K562 (cell line): ENCODE results near the gene S100A7A.

ENCODE experiments used
- ERF ChIP-seq: fragments of 450-650 bp; formaldehyde crosslinking; IDR thresholded peaks from 2 replicates; pipeline ENCODE4 v1.4.0; 2020; ENCODE audit warnings: mild to moderate bottlenecking, mixed read lengths
- GABPB2 ChIP-seq: fragments of 250-450 bp; sonication (Bioruptor Pico); conservative IDR thresholded peaks from 2 replicates; pipeline ENCODE4 v1.5.1; 2021; ENCODE audit warnings: mild to moderate bottlenecking
- MAX ChIP-seq: sonication (generic); formaldehyde crosslinking; IDR thresholded peaks from 2 replicates; pipeline ENCODE4 v1.9.0; 2022; ENCODE audit warnings: mild to moderate bottlenecking, missing genetic modification reagents
- POLR2A ChIP-seq: fragments of 450-650 bp; conservative IDR thresholded peaks from 2 replicates; pipeline ENCODE4 v1.6.1; 2016
- TARDBP ChIP-seq: fragments of 450-650 bp; IDR thresholded peaks from 2 replicates; pipeline ENCODE4 v1.6.1; 2016
- ZNF133 ChIP-seq: fragments of 250-450 bp; sonication (Bioruptor Pico); IDR thresholded peaks from 2 replicates; pipeline ENCODE4 v1.4.0; 2020; ENCODE audit warnings: mild to moderate bottlenecking
- ZNF143 ChIP-seq: sonication (generic); formaldehyde crosslinking; IDR thresholded peaks from 2 replicates; pipeline ENCODE4 v1.9.0; 2022; ENCODE audit warnings: mild to moderate bottlenecking, missing genetic modification reagents
- ZNF274 ChIP-seq: IDR thresholded peaks from 2 replicates; pipeline ENCODE4 v1.6.1; 2011; ENCODE audit warnings: low read depth, mild to moderate bottlenecking, low read length, moderate library complexity, borderline replicate concordance
- ZNF3 ChIP-seq: fragments of 250-450 bp; sonication (Bioruptor Pico); IDR thresholded peaks from 2 replicates; pipeline ENCODE4 v1.5.0; 2021; ENCODE audit warnings: mild to moderate bottlenecking, moderate library complexity
- TF ChIP-seq, protein P1 (sequence below), 3 experiments: fragments of 200-800 bp in 1 of 3; sonication (Bioruptor generic) in 1 of 3; sonication (generic) in 1 of 3; formaldehyde crosslinking in 1 of 3; IDR thresholded peaks; 2 replicates each; pipeline versions ENCODE4 v1.6.1 to v1.8.0; 2016 to 2022; ENCODE audit warnings: mild to moderate bottlenecking in 2 of 3, missing compliant biosample characterization in 2 of 3, missing genetic modification characterization in 2 of 3, missing genetic modification reagents in 1 of 3
- TF ChIP-seq, protein P2 (sequence below): sonication (generic); formaldehyde crosslinking; IDR thresholded peaks from 2 replicates; pipeline ENCODE4 v1.9.0; 2022; ENCODE audit warnings: mild to moderate bottlenecking, missing genetic modification reagents
- TF ChIP-seq, protein P3 (sequence below), 2 experiments: fragments of 450-650 bp; formaldehyde crosslinking in 1 of 2; IDR thresholded peaks; 2 replicates each; pipeline versions ENCODE4 v1.4.0 to v1.6.1; 2014 to 2020; ENCODE audit warnings: mild to moderate bottlenecking in 2 of 2, borderline replicate concordance in 1 of 2, low read depth in 1 of 2

- TF ChIP-seq, protein P1, sequence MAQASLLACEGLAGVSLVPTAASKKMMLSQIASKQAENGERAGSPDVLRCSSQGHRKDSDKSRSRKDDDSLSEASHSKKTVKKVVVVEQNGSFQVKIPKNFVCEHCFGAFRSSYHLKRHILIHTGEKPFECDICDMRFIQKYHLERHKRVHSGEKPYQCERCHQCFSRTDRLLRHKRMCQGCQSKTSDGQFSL (CRISPR knock-in tag; IDR thresholded peaks at IDR 0.05): no peak
- TF ChIP-seq, protein P1 (tag; IDR thresholded peaks at IDR 0.05): no peak
- TF ChIP-seq ZNF3 (no peak), GABPB2 (CRISPR knock-in tag) (no peak), MAX (CRISPR knock-in tag) (no peak), TARDBP (no peak), POLR2A (no peak), ZNF274 (no peak), ZNF143 (CRISPR knock-in tag) (no peak), ERF (CRISPR knock-in tag) (no peak), ZNF133 (no peak)
- TF ChIP-seq, protein P2, sequence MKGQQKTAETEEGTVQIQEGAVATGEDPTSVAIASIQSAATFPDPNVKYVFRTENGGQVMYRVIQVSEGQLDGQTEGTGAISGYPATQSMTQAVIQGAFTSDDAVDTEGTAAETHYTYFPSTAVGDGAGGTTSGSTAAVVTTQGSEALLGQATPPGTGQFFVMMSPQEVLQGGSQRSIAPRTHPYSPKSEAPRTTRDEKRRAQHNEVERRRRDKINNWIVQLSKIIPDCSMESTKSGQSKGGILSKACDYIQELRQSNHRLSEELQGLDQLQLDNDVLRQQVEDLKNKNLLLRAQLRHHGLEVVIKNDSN (CRISPR knock-in tag): no peak
- TF ChIP-seq, protein P3, sequence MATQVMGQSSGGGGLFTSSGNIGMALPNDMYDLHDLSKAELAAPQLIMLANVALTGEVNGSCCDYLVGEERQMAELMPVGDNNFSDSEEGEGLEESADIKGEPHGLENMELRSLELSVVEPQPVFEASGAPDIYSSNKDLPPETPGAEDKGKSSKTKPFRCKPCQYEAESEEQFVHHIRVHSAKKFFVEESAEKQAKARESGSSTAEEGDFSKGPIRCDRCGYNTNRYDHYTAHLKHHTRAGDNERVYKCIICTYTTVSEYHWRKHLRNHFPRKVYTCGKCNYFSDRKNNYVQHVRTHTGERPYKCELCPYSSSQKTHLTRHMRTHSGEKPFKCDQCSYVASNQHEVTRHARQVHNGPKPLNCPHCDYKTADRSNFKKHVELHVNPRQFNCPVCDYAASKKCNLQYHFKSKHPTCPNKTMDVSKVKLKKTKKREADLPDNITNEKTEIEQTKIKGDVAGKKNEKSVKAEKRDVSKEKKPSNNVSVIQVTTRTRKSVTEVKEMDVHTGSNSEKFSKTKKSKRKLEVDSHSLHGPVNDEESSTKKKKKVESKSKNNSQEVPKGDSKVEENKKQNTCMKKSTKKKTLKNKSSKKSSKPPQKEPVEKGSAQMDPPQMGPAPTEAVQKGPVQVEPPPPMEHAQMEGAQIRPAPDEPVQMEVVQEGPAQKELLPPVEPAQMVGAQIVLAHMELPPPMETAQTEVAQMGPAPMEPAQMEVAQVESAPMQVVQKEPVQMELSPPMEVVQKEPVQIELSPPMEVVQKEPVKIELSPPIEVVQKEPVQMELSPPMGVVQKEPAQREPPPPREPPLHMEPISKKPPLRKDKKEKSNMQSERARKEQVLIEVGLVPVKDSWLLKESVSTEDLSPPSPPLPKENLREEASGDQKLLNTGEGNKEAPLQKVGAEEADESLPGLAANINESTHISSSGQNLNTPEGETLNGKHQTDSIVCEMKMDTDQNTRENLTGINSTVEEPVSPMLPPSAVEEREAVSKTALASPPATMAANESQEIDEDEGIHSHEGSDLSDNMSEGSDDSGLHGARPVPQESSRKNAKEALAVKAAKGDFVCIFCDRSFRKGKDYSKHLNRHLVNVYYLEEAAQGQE (IDR thresholded peaks at IDR 0.05; ENCODE audit: borderline replicate concordance): no peak
- TF ChIP-seq, protein P3 (CRISPR knock-in tag; IDR thresholded peaks at IDR 0.05; ENCODE audit: low read depth): no peak
These were observed 31.3 kb upstream of the S100A7A start for GRCh38 chr1:153384958-153385580.
